NAMALWA (cell line): Measurements from ENCODE around the gene COQ9.
"Not testable (repeated sequence)": the region's sequence is repeated elsewhere in the genome, so short reads cannot be mapped to it uniquely, and the experiment has no call there.

ENCODE experiments used
- DNase-seq: peaks from one replicate; pipeline ENCODE4 v3.0.0-alpha.2; 2015; ENCODE audit warnings: low spot score

Gene COQ9

DNA sequence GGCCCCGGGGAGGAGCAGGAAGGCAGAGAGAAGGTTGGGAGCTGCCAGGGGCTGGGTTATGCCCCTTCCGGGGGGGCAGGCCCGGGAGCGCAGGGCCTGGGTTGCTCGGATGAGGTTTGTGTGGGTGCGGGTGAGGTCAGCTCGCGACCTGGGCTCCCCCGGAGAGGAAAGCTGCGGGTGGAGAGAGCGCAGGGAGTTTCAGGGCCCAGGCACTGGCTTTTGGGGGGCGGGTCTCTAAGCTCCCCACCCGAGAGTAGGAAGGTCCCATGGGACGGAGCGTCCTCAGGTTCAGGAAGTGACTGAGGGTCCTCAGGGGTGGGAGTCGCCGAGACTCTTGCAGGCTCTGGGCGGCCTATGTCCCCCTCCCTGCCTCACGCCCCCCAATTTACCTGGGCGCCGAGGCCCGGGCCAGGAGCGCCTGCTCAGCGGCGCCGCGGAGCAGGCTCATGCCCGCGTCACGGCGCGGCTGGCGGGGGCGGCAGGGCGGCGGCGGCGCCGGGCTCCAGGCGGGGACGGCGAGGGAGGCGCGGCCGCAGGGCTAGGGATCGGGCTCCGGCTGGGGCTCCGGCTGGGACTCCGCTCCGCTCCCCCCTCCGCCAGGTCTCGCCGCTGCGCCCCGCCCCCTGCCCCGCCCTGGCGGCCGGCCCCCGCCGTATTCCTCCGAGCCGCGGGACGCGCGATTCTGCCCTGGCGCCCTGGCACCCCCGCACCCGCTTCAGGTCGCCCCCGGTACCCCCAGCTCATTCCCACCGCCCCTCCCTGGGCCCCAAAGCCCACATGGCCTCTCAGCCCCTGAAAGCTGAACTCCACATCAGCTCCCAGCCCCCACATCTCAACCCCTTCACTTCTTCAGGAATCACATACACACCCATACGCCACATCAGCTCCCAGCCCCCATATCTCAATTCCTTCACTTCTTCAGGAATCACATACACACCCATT, 38.9 kb downstream of the COQ9 start, which contains the start of gene DOK4:
Gene DOK4, minus strand, starts transcription at position 578 of the 942 bp plus-strand sequence. CDS start 6,986 bp downstream, outside the sequence.
- peak; percentile 67 for DNase-seq

DNA sequence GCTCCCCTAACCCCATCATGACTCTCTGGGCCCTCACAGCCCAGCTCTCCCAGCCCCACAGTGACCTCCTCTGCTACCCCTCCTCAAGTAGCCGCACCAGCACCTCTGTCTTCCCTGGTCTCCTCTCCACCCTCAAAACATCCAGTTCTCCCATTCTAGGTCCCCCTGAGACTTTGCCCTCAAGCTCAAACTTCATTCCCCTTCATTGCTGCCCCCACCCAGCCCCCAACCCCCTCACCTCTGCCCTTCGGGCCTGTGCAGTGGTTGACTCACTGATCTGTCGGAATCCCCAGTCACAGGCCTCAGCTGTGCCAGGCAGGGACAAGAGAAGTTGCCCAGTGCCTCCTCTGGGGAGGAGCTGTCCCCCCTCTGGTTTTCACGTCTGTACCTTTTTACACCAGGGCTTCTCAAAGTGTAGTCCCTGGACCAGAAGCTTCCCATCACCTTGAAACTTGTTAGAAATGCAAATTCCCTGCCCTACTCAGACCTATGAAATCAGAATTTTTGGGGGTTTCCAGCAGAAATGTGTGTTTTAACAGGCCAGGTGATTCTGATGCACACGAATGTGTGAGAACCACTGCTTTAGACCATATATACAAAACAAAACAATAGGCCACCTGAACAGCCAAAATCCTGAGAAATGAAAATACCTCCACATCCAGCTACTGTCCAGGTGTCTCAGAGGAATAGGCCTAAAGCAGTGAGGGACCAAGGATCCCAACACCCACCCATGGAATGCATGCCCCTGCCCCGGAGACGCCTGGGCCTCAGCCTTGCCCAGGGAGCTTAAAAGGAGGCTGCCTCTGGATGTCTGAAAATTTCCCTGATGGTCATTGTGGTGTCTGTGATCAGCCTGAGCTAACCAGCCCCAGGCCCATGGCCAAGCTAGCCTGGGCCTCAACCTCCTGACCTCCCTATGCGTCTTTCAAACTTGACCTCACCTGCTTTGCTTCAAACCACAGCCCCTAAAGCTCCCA, 39.9 kb downstream of the COQ9 start:
- DNase-seq = no peak

- DNase-seq = no peak
Measured at GRCh38 chr16:57489229-57489628, 42.0 kb downstream of the COQ9 start.

DNA sequence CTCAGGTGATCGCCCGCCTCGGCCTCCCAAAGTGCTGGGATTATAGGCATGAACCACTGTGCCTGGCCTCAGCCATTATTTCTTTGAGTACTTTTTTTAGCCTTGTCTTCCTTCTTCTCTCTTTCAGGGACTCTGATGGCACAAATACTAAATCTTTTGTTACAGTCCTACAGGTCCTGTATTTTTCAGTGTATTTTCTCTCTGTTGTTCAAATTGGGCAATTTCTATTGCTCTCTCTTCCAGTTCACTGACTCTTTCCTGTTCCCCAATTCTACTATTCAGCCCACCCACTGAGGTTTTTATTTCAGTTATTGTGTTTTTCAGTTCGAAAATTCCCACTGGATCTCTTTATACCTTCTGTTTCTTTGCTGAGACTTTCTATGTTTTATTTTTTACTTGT, 46.5 kb downstream of the COQ9 start:
- no peak for DNase-seq

- no peak for DNase-seq
Measured at GRCh38 chr16:57497121-57497520, 49.8 kb downstream of the COQ9 start.

DNA sequence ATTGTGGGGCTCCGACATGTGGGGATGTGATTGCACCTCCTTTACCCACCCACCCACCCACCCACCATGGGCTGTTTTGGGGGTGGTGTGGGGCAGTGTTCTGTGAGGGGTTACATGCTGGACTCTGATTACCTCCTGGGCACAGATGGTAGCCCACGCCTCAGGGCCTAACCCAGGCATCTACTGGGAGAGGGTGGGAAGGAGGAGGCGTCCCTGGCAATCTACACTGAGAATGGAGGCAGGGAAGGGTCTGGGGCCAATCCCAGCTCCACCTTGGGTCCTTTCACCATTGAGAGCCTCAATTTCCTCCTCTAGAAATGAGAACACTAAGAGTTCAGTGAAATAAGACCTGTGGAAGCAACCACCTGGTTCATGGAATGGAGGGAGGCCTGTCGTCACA, 50.8 kb downstream of the COQ9 start:
- no peak for DNase-seq

- not testable (repeated sequence) for DNase-seq
Measured at GRCh38 chr16:57499941-57500340, 52.7 kb downstream of the COQ9 start.

DNA sequence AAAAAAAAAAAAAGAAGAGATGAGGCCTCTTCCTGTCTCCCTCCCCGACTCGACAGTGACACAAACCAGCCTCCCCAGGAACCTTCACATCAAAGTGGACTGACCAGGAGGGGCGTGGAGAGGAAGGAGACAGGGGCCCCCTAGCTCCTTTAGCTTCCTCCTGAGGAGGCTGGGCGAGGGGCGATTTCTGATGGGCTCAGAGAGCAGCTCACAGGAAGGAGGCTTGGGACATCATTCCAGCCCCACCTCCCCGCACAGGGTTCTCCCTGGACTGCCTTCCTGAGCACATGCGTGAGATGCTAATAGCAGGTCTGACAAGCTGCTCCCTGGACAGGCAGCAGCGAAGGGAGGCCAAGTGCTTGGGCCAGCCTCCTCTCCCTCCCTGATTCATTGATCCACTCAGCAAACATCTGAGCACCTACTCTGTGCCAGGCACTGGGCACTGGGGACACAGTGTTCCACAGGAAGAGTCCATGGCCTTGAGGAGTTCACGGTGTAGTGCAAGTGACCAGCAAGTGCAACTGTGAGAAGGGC, 53.4 kb downstream of the COQ9 start:
- DNase-seq = no peak

GRCh38 chr16:57501492-57501891, 54.2 kb downstream of the COQ9 start:
- DNase-seq = no peak

GRCh38 chr16:57502048-57502775, 54.9 kb downstream of the COQ9 start:
- no peak for DNase-seq

DNA sequence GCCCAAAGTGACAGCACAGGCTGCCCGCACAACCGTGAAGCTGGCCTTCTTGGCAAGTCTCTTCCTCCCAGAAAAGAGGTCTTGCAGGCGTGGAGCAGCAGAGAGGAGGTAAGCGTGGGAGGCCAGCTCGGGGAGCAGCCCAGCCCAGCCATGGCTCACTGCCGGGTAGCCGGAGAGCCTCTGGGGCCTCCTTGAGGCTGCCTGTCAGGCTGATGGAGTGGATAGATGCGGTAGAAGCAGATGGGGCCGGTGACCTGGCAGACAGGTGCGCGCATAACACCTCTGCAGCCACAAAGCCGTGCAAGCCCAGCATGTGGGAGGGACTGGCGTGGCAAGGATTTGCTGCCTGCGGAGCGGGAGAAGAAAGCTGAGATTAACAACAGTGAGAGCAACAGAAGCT, 56.1 kb downstream of the COQ9 start:
- no peak for DNase-seq

DNA sequence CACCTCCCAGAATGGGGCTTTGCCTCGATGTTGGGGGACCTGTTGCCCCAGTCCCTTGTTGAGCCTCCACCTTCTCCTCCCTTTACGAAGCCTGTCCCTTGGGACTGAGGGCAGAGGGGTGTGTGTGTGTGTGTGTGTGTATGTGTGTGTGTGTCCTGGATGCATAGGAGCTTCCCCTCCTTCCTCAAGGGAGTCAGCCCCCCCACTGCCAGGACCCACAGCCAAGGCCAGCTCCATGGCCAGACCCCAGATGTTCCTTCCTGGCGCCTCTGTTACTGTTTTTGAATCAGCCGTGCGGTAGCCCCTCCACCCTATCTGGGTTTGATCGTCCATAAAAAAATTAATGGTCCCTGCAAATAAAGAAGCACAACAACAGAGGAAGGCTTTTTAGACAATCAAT, 56.7 kb downstream of the COQ9 start:
- DNase-seq = no peak

GRCh38 chr16:57504491-57504890, 57.2 kb downstream of the COQ9 start:
- DNase-seq = no peak

DNA sequence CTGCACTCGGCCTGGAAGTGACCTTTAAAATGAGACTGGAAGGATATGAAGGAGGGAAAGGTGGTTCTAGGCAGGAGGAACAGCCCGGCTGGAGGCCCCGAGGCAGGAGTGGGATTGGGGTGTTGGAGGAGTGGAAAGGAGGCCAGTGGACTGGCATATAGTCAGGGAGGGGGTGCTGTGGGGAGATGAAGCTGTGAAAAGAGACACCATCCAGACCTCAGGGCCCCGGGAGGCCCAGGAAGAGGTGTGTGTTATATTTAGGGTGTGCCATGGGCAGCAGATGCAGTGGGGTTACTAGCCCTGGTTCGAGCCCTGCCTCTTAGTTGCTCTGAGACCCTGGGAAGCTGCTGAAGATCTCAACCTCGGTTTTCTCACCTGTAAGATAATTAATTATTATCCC, 57.9 kb downstream of the COQ9 start:
- no peak for DNase-seq

DNA sequence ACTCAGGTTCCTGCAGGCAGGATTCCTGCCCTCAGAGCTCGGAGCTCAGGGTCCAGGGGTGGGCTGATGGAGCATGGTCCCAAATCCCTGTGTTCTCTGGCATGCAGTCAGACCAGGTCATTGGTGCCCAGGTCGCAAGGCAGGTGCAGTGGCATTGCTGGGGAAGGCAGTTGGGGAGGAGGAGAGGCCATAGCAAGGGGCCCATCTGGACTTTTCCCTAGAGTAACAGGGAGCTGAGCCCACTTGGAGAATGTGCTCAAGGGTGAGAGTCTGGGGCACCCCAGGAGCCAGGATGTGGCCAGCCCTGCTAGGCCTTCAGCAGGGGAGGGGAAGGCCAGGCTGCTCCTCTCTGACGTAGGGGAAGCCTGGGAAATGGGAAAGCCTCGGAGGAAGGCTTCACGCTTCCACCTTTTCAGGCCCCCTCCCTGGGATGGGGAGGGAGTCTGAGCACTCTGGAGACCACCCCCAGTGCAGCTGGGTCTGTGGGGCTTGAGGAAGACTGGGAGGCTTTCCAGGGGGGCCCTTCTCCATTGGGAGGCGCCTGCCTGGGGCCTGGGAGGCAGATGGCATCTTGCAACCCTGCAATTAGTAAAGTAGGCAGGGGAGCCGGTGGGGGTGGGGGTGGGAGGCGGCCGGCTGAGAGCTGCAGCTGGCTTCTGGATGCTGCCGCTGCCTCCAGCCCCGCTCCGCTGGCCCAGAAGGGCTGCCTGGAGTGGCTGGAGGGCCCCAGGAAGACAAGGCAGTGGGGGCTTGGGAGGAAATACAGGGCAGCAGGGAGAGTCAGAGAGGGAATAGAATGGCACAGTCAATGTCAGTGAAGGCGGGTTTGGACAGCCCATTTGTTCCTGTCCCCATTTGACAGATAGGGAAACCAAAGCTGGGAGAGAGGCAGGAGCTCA, 60.1 kb downstream of the COQ9 start:
- no peak for DNase-seq

- DNase-seq = no peak
Measured at GRCh38 chr16:57508035-57508425, 60.8 kb downstream of the COQ9 start.

GRCh38 chr16:57509231-57509923, 62.1 kb downstream of the COQ9 start:
- DNase-seq = no peak

GRCh38 chr16:57510016-57510871, 63.0 kb downstream of the COQ9 start:
- DNase-seq = no peak
